Kidney (tissue), 14 donors: ENCODE measurements around the gene SHISA8. TPM values are rescaled to one million over a fixed set of nuclear protein-coding genes. Genes with fewer than 3 reads are reported as not detected.

Source experiments
- DNase-seq, 5 donors: peaks; one replicate each; pipeline ENCODE4 v3.0.0-alpha.2; 2013 to 2020
- FAIRE-seq: peaks from 2 replicates; lab custom pipeline; 2012; peaks lifted over from hg19 to GRCh38; lab: Jason Lieb, UNC
- H3K27ac ChIP-seq, 2 donors: one replicate each; pipeline ENCODE4 v1.7.0; 2013; ENCODE audit warnings: low read depth in 2 of 2, low read length in 2 of 2, inconsistent platforms in 1 of 2
- H3K27me3 ChIP-seq: one replicate; pipeline ENCODE4 v1.7.1; 2013; ENCODE audit warnings: low read length, inconsistent platforms; ENCODE audit not compliant: control insufficient read depth, insufficient read depth
- H3K36me3 ChIP-seq, 3 donors: one replicate each; pipeline versions ENCODE4 v1.7.0 to v1.7.1; 2013; ENCODE audit warnings: low read length in 3 of 3, control low read depth in 1 of 3, inconsistent platforms in 1 of 3; ENCODE audit not compliant: insufficient read depth in 3 of 3, control insufficient read depth in 2 of 3
- H3K4me1 ChIP-seq, 3 donors: one replicate each; pipeline versions ENCODE4 v1.7.0 to v1.7.1; 2013; ENCODE audit warnings: low read length in 3 of 3, inconsistent platforms in 1 of 3, low read depth in 1 of 3; ENCODE audit not compliant: control insufficient read depth in 2 of 3, insufficient read depth in 2 of 3
- H3K4me3 ChIP-seq, 3 donors: one replicate each; pipeline versions ENCODE4 v1.7.0 to v1.8.1; 2013; ENCODE audit warnings: low read length in 3 of 3, control low read depth in 1 of 3, inconsistent platforms in 1 of 3
- H3K9ac ChIP-seq, 3 donors: one replicate each; pipeline versions ENCODE4 v1.7.0 to v1.7.1; 2013; ENCODE audit warnings: low read length in 3 of 3, control low read depth in 1 of 3, inconsistent platforms in 1 of 3
- H3K9me3 ChIP-seq, 3 donors: one replicate each; pipeline versions ENCODE4 v1.7.0 to v1.7.1; 2013; ENCODE audit warnings: low read length in 3 of 3, control low read depth in 1 of 3, inconsistent platforms in 1 of 3; ENCODE audit not compliant: control insufficient read depth in 2 of 3, insufficient read depth in 1 of 3
- CTCF ChIP-seq: IDR thresholded peaks from 3 replicates; pipeline ENCODE4 v1.5.1; 2012; ENCODE audit warnings: mild to moderate bottlenecking, moderate library complexity, borderline replicate concordance; ENCODE audit not compliant: insufficient read depth; ENCODE audit errors: extremely low read depth
- intact Hi-C: fragments of 100-400 bp; cut with DNase I; formaldehyde crosslinking; loops from one replicate; pipeline ENCODE4 v1.11.1; 2022
- polyA plus RNA-seq: library from polyadenylated mRNA; stranded (reverse); fragments of 350-450 nt; fragmentation: Illumina TruSeq; extraction: RNeasy Lipid Tissue Mini Kit (QIAGEN cat#74804); gene quantifications from one replicate; pipeline ENCODE4 v1.2.3, GENCODE V29; 2014; ENCODE audit warnings: low read depth, low replicate concordance; ENCODE audit not compliant: insufficient read depth
- total RNA-seq: library from RNA; stranded (reverse); fragmentation: NEBNext Ultra II Directional; extraction: Animal tissue kit (Norgen Biotek cat#: 25700); gene quantifications from one replicate; pipeline ENCODE4 v1.2.1, GENCODE V29; 2021
- donor health status: control.
- donor health status: control.
- donor health status: control.
- donor health status: control.
- donor health status: control.
- donor health status: DM: yes; HTN: yes; CAD: no.
- donor health status: Normal renal cell carcinoma (clear cell type).

The SHISA8 gene
- total and polyA plus RNA-seq, 2 donors from 2014 or later: 0.35 to 0.47 TPM

DNA sequence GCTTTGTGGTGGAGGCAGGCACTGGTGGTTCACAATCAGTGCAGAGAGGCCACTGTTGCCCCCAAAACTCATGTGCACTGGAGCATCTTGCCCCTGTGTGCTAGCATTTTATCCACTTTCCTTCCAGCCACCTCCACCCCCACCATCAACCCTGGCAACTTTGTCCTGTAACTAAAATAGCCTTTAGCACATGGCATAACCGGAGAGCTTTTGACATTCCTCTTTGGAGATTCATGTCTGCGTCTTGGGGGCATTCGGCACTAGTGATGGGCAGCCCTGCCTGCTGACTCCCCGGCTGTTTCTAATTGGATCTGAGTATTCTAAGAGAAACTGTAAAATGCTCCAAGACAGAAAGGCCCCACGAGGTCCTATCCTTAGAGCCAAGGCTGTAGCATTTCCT lies 15.8 kb downstream of the SHISA8 start:
- Histone ChIP-seq H3K4me1 (peaks cover 0 to 10% (median 0%) of the 10 kb centered on the region in 3 donors), H3K9ac (no peak overlapping the region), H3K36me3 (peaks cover 2 to 31% (median 27%) of the 10 kb centered on the region in 3 donors), H3K27ac (no peak overlapping the region), H3K27me3 (no peaks in the 10 kb centered on the region), H3K4me3 (no peak overlapping the region), H3K9me3 (no peaks in the 10 kb centered on the region)
- FAIRE-seq (no peak), DNase-seq (no peak)
- TF ChIP-seq CTCF: no peak
- intact Hi-C loops: no loop called here

DNA sequence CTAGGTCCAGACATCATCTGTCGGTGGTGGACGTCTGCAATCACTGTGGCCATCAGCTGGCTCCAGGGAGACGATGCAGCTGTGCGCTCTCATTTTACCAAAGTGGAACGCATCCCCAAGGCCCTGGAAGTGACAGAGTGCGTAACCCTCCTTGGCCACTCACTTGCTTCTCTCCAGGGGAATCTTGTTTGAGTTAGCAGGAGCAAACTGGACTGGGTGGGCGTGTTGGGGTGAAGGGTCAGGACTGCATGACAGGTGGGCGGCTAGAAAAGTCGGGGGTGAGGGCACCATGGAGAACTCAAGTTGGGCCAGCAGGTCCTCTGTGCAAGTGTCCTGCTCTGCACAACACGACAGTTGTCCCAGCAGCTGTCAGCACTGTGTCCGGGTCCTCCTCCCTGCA lies 16.2 kb downstream of the SHISA8 start:
- no peak for FAIRE-seq
- Histone ChIP-seq H3K4me3 (no peak overlapping the region), H3K9me3 (no peaks in the 10 kb centered on the region), H3K9ac (no peak overlapping the region), H3K36me3 (peaks cover 2 to 31% (median 29%) of the 10 kb centered on the region in 3 donors), H3K4me1 (peaks cover 0 to 8% (median 0%) of the 10 kb centered on the region in 3 donors), H3K27ac (no peak overlapping the region), H3K27me3 (no peaks in the 10 kb centered on the region)
- no peak for DNase-seq
- no peak for TF ChIP-seq CTCF
- intact Hi-C loops: no loop called here

GRCh38 chr22:41893591-41894375 lies 21.1 kb downstream of the SHISA8 start:
- FAIRE-seq (no peak), DNase-seq (no peak)
- no peaks in the 10 kb centered on the region for H3K27me3 ChIP-seq
- no peaks in the 10 kb centered on the region for H3K4me1 ChIP-seq
- H3K36me3 ChIP-seq: peaks cover 3 to 37% (median 27%) of the 10 kb centered on the region in 3 donors
- no peaks in the 10 kb centered on the region for H3K9me3 ChIP-seq
- TF ChIP-seq CTCF: no peak
- H3K27ac ChIP-seq: no peak overlapping the region
- intact Hi-C loops: no loop called here
- H3K4me3 ChIP-seq: no peak overlapping the region
- no peak overlapping the region for H3K9ac ChIP-seq

DNA sequence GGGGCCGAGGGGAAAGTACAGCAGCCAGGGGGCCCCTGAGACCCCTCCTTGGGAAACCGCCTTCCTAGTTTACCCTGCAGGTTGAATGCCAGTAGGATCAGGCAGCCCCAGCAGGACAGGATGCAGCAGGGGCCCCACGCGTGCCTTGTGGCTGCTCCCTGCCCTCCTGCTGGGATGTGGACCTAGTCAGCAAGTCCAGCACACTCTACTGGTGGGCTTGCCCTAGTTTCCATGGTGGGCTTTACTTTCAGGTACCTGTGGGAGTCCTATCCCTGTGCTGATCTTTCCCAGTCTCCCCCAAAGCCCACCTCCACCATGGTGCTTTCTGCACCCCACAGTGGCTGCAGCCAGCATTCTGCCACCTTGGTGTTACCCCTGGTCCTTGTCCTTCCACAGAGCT lies 22.2 kb downstream of the SHISA8 start:
- no peak overlapping the region for H3K27ac ChIP-seq
- intact Hi-C loops: no loop called here
- TF ChIP-seq CTCF: no peak
- DNase-seq: no peak
- H3K36me3 ChIP-seq: peaks cover 3 to 39% (median 25%) of the 10 kb centered on the region in 3 donors
- no peak overlapping the region for H3K4me3 ChIP-seq
- H3K9me3 ChIP-seq: no peaks in the 10 kb centered on the region
- no peak for FAIRE-seq
- H3K4me1 ChIP-seq: no peaks in the 10 kb centered on the region
- no peak overlapping the region for H3K9ac ChIP-seq
- H3K27me3 ChIP-seq: no peaks in the 10 kb centered on the region
